Measurements from ENCODE around the gene ASCC3.
A peak's percentile ranks its signal among the peaks of the same experiment; 100 is the strongest.
"Not testable (repeated sequence)": the region's sequence is repeated elsewhere in the genome, so short reads cannot be mapped to it uniquely, and the experiment has no call there.

The ASCC3 gene

DNA sequence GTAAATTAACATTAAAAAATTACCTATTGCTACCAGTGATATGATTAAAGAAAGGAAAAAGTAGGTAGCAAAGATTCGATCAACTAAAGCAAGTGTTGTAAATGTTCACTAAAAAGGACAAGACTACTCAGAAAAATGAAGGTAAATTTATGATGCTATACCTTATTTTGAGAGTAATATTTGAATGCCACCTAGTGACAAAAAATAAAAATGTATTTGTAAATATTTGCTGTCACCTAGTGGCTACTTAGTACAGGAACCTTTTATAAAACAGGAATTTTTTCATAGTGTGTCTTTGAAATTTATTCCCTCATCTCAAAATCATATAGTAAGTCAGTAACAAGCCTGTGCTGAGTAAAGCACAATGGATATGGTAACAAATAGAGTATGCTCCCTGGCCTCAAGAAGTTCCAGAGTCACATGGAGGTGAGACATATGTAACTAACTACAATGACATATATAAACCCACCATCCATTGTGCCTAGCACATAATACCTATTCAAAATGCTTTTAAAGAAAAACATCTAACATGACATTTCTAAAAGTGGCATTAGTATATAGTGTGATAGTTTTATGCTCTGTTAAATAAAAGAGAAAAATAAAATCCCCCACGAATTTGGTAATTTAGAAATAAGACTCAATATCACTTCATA, 223.3 kb downstream of the ASCC3 start:
- Histone ChIP-seq H3K9me3 (ENCODE audit: low read length) (no peaks in the 10 kb centered on the region), H3K36me3 (ENCODE audit: insufficient read depth, low read length) (peaks cover 23% of the 10 kb centered on the region; the same call in 1 of the 2 replicates), H3K27ac (ENCODE audit: low read depth, low read length, poor library complexity, severe bottlenecking) (no peak overlapping the region), H3F3A (ENCODE audit: insufficient read depth, low read length) (no peaks in the 10 kb centered on the region), H3K79me2 (ENCODE audit: insufficient read depth, low read length) (no peaks in the 10 kb centered on the region), H3K27me3 (ENCODE audit: insufficient read depth, low read length) (no peaks in the 10 kb centered on the region), H4K20me1 (ENCODE audit: insufficient read depth, low read length) (no peaks in the 10 kb centered on the region), H2AFZ (ENCODE audit: low read length) (no peak overlapping the region), H3K9me2 (ENCODE audit: low read depth, low read length) (peaks cover 2% of the 10 kb centered on the region; the same call in 1 of the 2 replicates), H3K4me1 (ENCODE audit: insufficient read depth, low read length, severe bottlenecking) (peaks cover 6% of the 10 kb centered on the region), H3K9ac (ENCODE audit: low read length) (no peak overlapping the region), H3K4me2 (ENCODE audit: low read length) (no peak overlapping the region), H3K4me3 (ENCODE audit: low read depth, low read length, poor library complexity, severe bottlenecking) (no peak overlapping the region)
- TF ChIP-seq CTCF (IDR thresholded peaks at IDR 0.05; ENCODE audit: low read length) (peak; percentile 89), EZH2 (IDR thresholded peaks at IDR 0.05; ENCODE audit: borderline replicate concordance, low read length) (no peak)

GRCh38 chr6:100641147-100641546, 240.0 kb downstream of the ASCC3 start:
- H3K9me2 ChIP-seq (ENCODE audit: low read depth, low read length); H3K27ac ChIP-seq (ENCODE audit: low read depth, low read length, poor library complexity, severe bottlenecking); H4K20me1 ChIP-seq (ENCODE audit: insufficient read depth, low read length); H3K79me2 ChIP-seq (ENCODE audit: insufficient read depth, low read length); H3K4me2 ChIP-seq (ENCODE audit: low read length); H3K27me3 ChIP-seq (ENCODE audit: insufficient read depth, low read length); H2AFZ ChIP-seq (ENCODE audit: low read length); H3F3A ChIP-seq (ENCODE audit: insufficient read depth, low read length); H3K4me3 ChIP-seq (ENCODE audit: low read depth, low read length, poor library complexity, severe bottlenecking); H3K9me3 ChIP-seq (ENCODE audit: low read length); H3K9ac ChIP-seq (ENCODE audit: low read length); H3K4me1 ChIP-seq (ENCODE audit: insufficient read depth, low read length, severe bottlenecking): not testable (repeated sequence)
- H3K36me3 ChIP-seq (ENCODE audit: insufficient read depth, low read length), result peaks cover 52% of the 10 kb centered on the region

DNA sequence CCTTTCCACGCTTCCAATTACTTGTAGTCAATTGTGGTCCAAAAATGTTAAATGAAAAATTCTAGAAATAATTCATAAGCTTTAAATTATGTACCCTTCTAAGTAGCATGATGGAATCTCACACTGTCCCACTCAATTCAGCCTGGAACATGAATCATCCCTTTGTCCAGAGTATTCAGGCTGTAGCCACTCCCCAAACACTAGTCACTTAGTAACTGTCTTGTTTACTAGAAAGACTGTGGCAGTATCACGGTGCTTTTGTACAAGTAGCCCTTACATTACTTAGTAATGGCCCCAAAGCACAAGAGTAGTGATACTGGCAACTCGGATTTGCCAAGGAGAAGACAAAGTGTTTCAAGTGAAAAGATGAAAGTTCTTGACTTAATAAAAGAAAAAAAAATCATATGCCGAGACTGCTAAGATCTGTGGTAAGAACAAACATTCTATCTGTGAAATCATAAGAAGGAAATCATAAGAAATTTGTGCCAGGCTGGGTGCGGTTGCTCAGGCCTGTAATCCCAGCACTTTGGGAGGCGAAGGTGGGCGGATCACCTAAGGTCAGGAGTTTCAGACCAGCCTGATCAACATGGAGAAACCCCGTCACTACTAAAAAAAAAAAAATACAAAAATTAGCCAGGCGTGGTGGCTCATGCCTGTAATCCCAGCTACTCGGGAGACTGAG, 247.9 kb downstream of the ASCC3 start:
- Histone ChIP-seq H3K36me3 (ENCODE audit: insufficient read depth, low read length) (peaks cover 24% of the 10 kb centered on the region), H3K27ac (ENCODE audit: low read depth, low read length, poor library complexity, severe bottlenecking) (no peak overlapping the region), H3K4me2 (ENCODE audit: low read length) (no peak overlapping the region), H3K9me3 (ENCODE audit: low read length) (no peaks in the 10 kb centered on the region), H3K9ac (ENCODE audit: low read length) (no peak overlapping the region), H3K4me1 (ENCODE audit: insufficient read depth, low read length, severe bottlenecking) (no peaks in the 10 kb centered on the region), H3F3A (ENCODE audit: insufficient read depth, low read length) (no peaks in the 10 kb centered on the region), H3K4me3 (ENCODE audit: low read depth, low read length, poor library complexity, severe bottlenecking) (no peak overlapping the region), H3K9me2 (ENCODE audit: low read depth, low read length) (no peaks in the 10 kb centered on the region), H4K20me1 (ENCODE audit: insufficient read depth, low read length) (no peaks in the 10 kb centered on the region), H3K27me3 (ENCODE audit: insufficient read depth, low read length) (no peaks in the 10 kb centered on the region), H2AFZ (ENCODE audit: low read length) (no peak overlapping the region), H3K79me2 (ENCODE audit: insufficient read depth, low read length) (no peaks in the 10 kb centered on the region)
- TF ChIP-seq EZH2 (IDR thresholded peaks at IDR 0.05; ENCODE audit: borderline replicate concordance, low read length) (no peak), CTCF (IDR thresholded peaks at IDR 0.05; ENCODE audit: low read length) (no peak)

All from OCI-LY1 (cell line).